HEK293 (cell line): Measurements from ENCODE around the gene SEC61A2.

ENCODE experiments used
- CTCF ChIA-PET: fragments of 350-600 bp; formaldehyde crosslinking; extraction: SDS; loops from one replicate; lab custom pipeline; 2021; ENCODE audit warnings: antibody characterized with exemption; lab: Yijun Ruan, JAX
- POLR2A ChIA-PET: fragments of 300-600 bp; formaldehyde crosslinking; extraction: SDS; loops from one replicate; lab custom pipeline; 2020; ENCODE audit warnings: antibody characterized with exemption, inconsistent platforms; lab: Yijun Ruan, JAX
- H3K27ac ChIP-seq: fragments of 200-500 bp; sonication (Bioruptor generic); 2 replicates; pipeline ENCODE4 v1.5.1; 2014; ENCODE audit warnings: low read depth, low read length, control low read depth, inconsistent platforms; ENCODE audit errors: extremely low read depth
- H3K36me3 ChIP-seq, 2 experiments: fragments of 200-500 bp in 1 of 2; sonication (Bioruptor generic) in 1 of 2; 1 replicate in 1 of 2; 2 replicates in 1 of 2; pipeline ENCODE4 v1.5.1; 2014 to 2017; ENCODE audit warnings: inconsistent platforms in 2 of 2, low read length in 2 of 2; ENCODE audit not compliant: control insufficient read depth in 2 of 2, insufficient read depth in 1 of 2
- H3K4me1 ChIP-seq: fragments of 200-500 bp; sonication (Bioruptor generic); 2 replicates; pipeline ENCODE4 v1.5.1; 2014; ENCODE audit warnings: mild to moderate bottlenecking, low read length, inconsistent platforms; ENCODE audit not compliant: control insufficient read depth, insufficient read depth
- H3K4me3 ChIP-seq: 2 replicates; pipeline ENCODE4 v1.5.1; 2011; ENCODE audit warnings: low read depth, mild to moderate bottlenecking, control low read depth, low read length, moderate library complexity
- H3K9me3 ChIP-seq: fragments of 200-500 bp; sonication (Bioruptor generic); 2 replicates; pipeline ENCODE4 v1.5.1; 2014; ENCODE audit warnings: low read depth, low read length, inconsistent platforms; ENCODE audit not compliant: control insufficient read depth, insufficient read depth
- BCL11B ChIP-seq: fragments of 450-650 bp; formaldehyde crosslinking; IDR thresholded peaks from 2 replicates; pipeline ENCODE4 v1.5.1; 2016; ENCODE audit warnings: low read depth, missing biosample characterization, missing genetic modification characterization
- KLF17 ChIP-seq: fragments of 450-650 bp; formaldehyde crosslinking; IDR thresholded peaks from 2 replicates; pipeline ENCODE4 v1.5.1; 2016; ENCODE audit warnings: missing biosample characterization, missing genetic modification characterization
- OVOL3 ChIP-seq: fragments of 450-650 bp; formaldehyde crosslinking; IDR thresholded peaks from 2 replicates; pipeline ENCODE4 v1.5.1; 2016; ENCODE audit warnings: missing biosample characterization, missing genetic modification characterization
- PATZ1 ChIP-seq: fragments of 450-650 bp; formaldehyde crosslinking; IDR thresholded peaks from 2 replicates; pipeline ENCODE4 v1.5.1; 2016; ENCODE audit warnings: missing biosample characterization, missing genetic modification characterization
- PRDM1 ChIP-seq: fragments of 450-650 bp; formaldehyde crosslinking; IDR thresholded peaks from 2 replicates; pipeline ENCODE4; 2016; ENCODE audit warnings: missing biosample characterization, missing genetic modification characterization
- SP3 ChIP-seq: fragments of 450-650 bp; formaldehyde crosslinking; IDR thresholded peaks from 2 replicates; pipeline ENCODE4 v1.5.1; 2016; ENCODE audit warnings: missing biosample characterization, missing genetic modification characterization
- YY1 ChIP-seq: fragments of 450-650 bp; formaldehyde crosslinking; IDR thresholded peaks from 2 replicates; pipeline ENCODE4 v1.5.1; 2018; ENCODE audit warnings: missing biosample characterization, missing genetic modification characterization
- ZBTB17 ChIP-seq: fragments of 450-650 bp; formaldehyde crosslinking; IDR thresholded peaks from 2 replicates; pipeline ENCODE4 v1.5.1; 2016; ENCODE audit warnings: missing biosample characterization, missing genetic modification characterization
- ZFP37 ChIP-seq: fragments of 450-650 bp; formaldehyde crosslinking; IDR thresholded peaks from 2 replicates; pipeline ENCODE4 v1.5.1; 2016; ENCODE audit warnings: missing biosample characterization, missing genetic modification characterization
- ZIC2 ChIP-seq: fragments of 450-650 bp; formaldehyde crosslinking; IDR thresholded peaks from 2 replicates; pipeline ENCODE4 v1.5.1; 2016; ENCODE audit warnings: missing biosample characterization, missing genetic modification characterization
- ZNF132 ChIP-seq: fragments of 450-650 bp; formaldehyde crosslinking; IDR thresholded peaks from 2 replicates; pipeline ENCODE4 v1.5.1; 2017; ENCODE audit warnings: missing biosample characterization, missing genetic modification characterization, borderline replicate concordance
- ZNF138 ChIP-seq: fragments of 450-650 bp; formaldehyde crosslinking; IDR thresholded peaks from 2 replicates; pipeline ENCODE4 v1.5.1; 2016; ENCODE audit warnings: missing biosample characterization, missing genetic modification characterization, borderline replicate concordance
- ZNF174 ChIP-seq: fragments of 450-650 bp; formaldehyde crosslinking; IDR thresholded peaks from 2 replicates; pipeline ENCODE4 v1.5.0; 2017; ENCODE audit warnings: missing biosample characterization, mild to moderate bottlenecking, missing genetic modification characterization
- ZNF214 ChIP-seq: fragments of 450-650 bp; formaldehyde crosslinking; IDR thresholded peaks from 2 replicates; pipeline ENCODE4 v1.5.1; 2017; ENCODE audit warnings: missing biosample characterization, mild to moderate bottlenecking, missing genetic modification characterization, borderline replicate concordance
- ZNF449 ChIP-seq: fragments of 450-650 bp; formaldehyde crosslinking; IDR thresholded peaks from 2 replicates; pipeline ENCODE4 v1.5.1; 2017; ENCODE audit warnings: missing biosample characterization, mild to moderate bottlenecking, missing genetic modification characterization, moderate library complexity
- ZNF48 ChIP-seq: fragments of 450-650 bp; formaldehyde crosslinking; IDR thresholded peaks from 2 replicates; pipeline ENCODE4 v1.5.1; 2016; ENCODE audit warnings: missing biosample characterization, missing genetic modification characterization
- ZNF544 ChIP-seq: fragments of 450-650 bp; formaldehyde crosslinking; IDR thresholded peaks from 2 replicates; pipeline ENCODE4 v1.5.0; 2017; ENCODE audit warnings: missing biosample characterization, missing genetic modification characterization
- ZNF585B ChIP-seq: fragments of 450-650 bp; formaldehyde crosslinking; IDR thresholded peaks from 2 replicates; pipeline ENCODE4 v1.5.1; 2016; ENCODE audit warnings: missing biosample characterization, missing genetic modification characterization
- ZNF600 ChIP-seq: fragments of 450-650 bp; formaldehyde crosslinking; IDR thresholded peaks from 2 replicates; pipeline ENCODE4 v1.5.1; 2016; ENCODE audit warnings: missing biosample characterization, missing genetic modification characterization
- ZNF623 ChIP-seq: fragments of 450-650 bp; formaldehyde crosslinking; IDR thresholded peaks from 2 replicates; pipeline ENCODE4 v1.5.1; 2016; ENCODE audit warnings: missing biosample characterization, missing genetic modification characterization
- ZNF645 ChIP-seq: fragments of 450-650 bp; formaldehyde crosslinking; IDR thresholded peaks from 2 replicates; pipeline ENCODE4; 2016; ENCODE audit warnings: missing biosample characterization, missing genetic modification characterization
- ZNF654 ChIP-seq: fragments of 450-650 bp; formaldehyde crosslinking; IDR thresholded peaks from 2 replicates; pipeline ENCODE4 v1.5.1; 2016; ENCODE audit warnings: low read depth, missing biosample characterization, missing genetic modification characterization
- ZNF670 ChIP-seq: fragments of 450-650 bp; formaldehyde crosslinking; IDR thresholded peaks from 2 replicates; pipeline ENCODE4 v1.5.1; 2016; ENCODE audit warnings: missing biosample characterization, missing genetic modification characterization, low read depth
- ZNF76 ChIP-seq: fragments of 450-650 bp; formaldehyde crosslinking; IDR thresholded peaks from 2 replicates; pipeline ENCODE4; 2016; ENCODE audit warnings: low read depth, missing biosample characterization, missing genetic modification characterization, borderline replicate concordance
- ZNF843 ChIP-seq: fragments of 450-650 bp; formaldehyde crosslinking; IDR thresholded peaks from 2 replicates; pipeline ENCODE4 v1.5.1; 2016; ENCODE audit warnings: missing biosample characterization, missing genetic modification characterization
- ZSCAN16 ChIP-seq: fragments of 450-650 bp; formaldehyde crosslinking; IDR thresholded peaks from 2 replicates; pipeline ENCODE4 v1.5.1; 2016; ENCODE audit warnings: missing biosample characterization, missing genetic modification characterization

SEC61A2 gene

GRCh38 chr10:12194752-12195271, 65.3 kb downstream of the SEC61A2 start (continued):
- TF ChIP-seq ZNF449 (tag by site-specific recombination): 0 out of 2 replicates have a peak, but pooled peaks have one; percentile 12
- 0 out of 2 replicates have a peak, but pooled peaks have one; percentile 13 for TF ChIP-seq KLF17 (tag by site-specific recombination)

- H3K36me3 ChIP-seq: peaks cover 9 to 32% of the 10 kb centered on the region in 2 experiments
- CTCF ChIA-PET: interaction anchor here (0.6 to 1.7 kb wide), 4 partner anchors 20 to 879 kb away, joined by 3 to 8 read pairs (median 3); no protein-coding TSS in a partner anchor
Observed at GRCh38 chr10:12195281-12195602, 65.8 kb downstream of the SEC61A2 start.

GRCh38 chr10:12195603-12196506, 66.4 kb downstream of the SEC61A2 start, which contains the start of the genes CDC123 and NUDT5:
TSS of gene CDC123 (plus strand) at chr10:12196188. CDS start at chr10:12196246, 58 bp downstream.
TSS of gene NUDT5 (minus strand) at chr10:12195891. CDS start at chr10:12186291, 9,600 bp downstream.
- H3K4me3 ChIP-seq: peak within 1 kb of the TSS; percentile 91
- no peaks in the 10 kb centered on the region for H3K9me3 ChIP-seq
- peaks cover 13% of the 10 kb centered on the region; the same call in 1 of the 2 replicates for H3K4me1 ChIP-seq
- CTCF ChIA-PET: interaction anchor here (0.7 to 1.7 kb wide), 4 partner anchors 19 to 879 kb away, joined by 3 to 8 read pairs (median 4); no protein-coding TSS in a partner anchor
- POLR2A ChIA-PET: interaction anchor here (0.7 to 1.2 kb wide), 7 partner anchors 11 to 904 kb away, joined by 3 to 8 read pairs (median 4); partner anchors contain the start of gene UPF2
- peaks cover 13 to 37% of the 10 kb centered on the region in 2 experiments for H3K36me3 ChIP-seq
- peak within 1 kb of the TSS; percentile 82 for H3K27ac ChIP-seq
- no peak for TF ChIP-seq ZNF585B (tag by site-specific recombination)
- TF ChIP-seq ZSCAN16 (tag by site-specific recombination): no peak
- no peak; the same call in 1 of the 2 replicates for TF ChIP-seq ZNF654
- peak; percentile 81 for TF ChIP-seq ZFP37 (tag by site-specific recombination)
- TF ChIP-seq YY1: peak; percentile 15; the same call in 1 of the 2 replicates
- no peak for TF ChIP-seq BCL11B (tag by site-specific recombination)
- TF ChIP-seq ZNF138 (tag by site-specific recombination): no peak
- TF ChIP-seq ZNF645 (tag by site-specific recombination): no peak
- no peak for TF ChIP-seq ZNF48 (tag by site-specific recombination)
- no peak for TF ChIP-seq ZNF174 (tag by site-specific recombination)
- peak; percentile 62 for TF ChIP-seq SP3
- TF ChIP-seq ZNF214 (tag by site-specific recombination): no peak
- TF ChIP-seq ZIC2 (tag by site-specific recombination): peak; percentile 48
- peak; percentile 62; the same call in 1 of the 2 replicates for TF ChIP-seq PATZ1 (tag by site-specific recombination)
- no peak for TF ChIP-seq ZNF544 (tag by site-specific recombination)
- TF ChIP-seq OVOL3 (tag by site-specific recombination): no peak
- TF ChIP-seq ZNF132 (tag by site-specific recombination): no peak
- TF ChIP-seq ZNF600 (tag by site-specific recombination): peak; percentile 95
- no peak for TF ChIP-seq ZNF623
- peak; percentile 38; the same call in 1 of the 2 replicates for TF ChIP-seq ZNF76 (tag by site-specific recombination)

More at GRCh38 chr10:12195281-12195602, 65.8 kb downstream of the SEC61A2 start:
- POLR2A ChIA-PET: interaction anchor here (0.9 to 1.2 kb wide), 6 partner anchors 19 to 1155 kb away, joined by 3 to 8 read pairs (median 4); partner anchors contain the start of gene UPF2
- H3K27ac ChIP-seq: peak overlapping the region; percentile 82
- TF ChIP-seq PRDM1: peak; percentile 86
- peak; percentile 98 for TF ChIP-seq ZBTB17 (tag by site-specific recombination)
- TF ChIP-seq ZNF843: 0 out of 2 replicates have a peak, but pooled peaks have one; percentile 0
- no peak for TF ChIP-seq ZNF670
- no peaks in the 10 kb centered on the region for H3K9me3 ChIP-seq
- peaks cover 13% of the 10 kb centered on the region; the same call in 1 of the 2 replicates for H3K4me1 ChIP-seq
- H3K4me3 ChIP-seq: peak overlapping the region; percentile 91
